Measurements from ENCODE around the gene FCGBP.
"Not testable (repeated sequence)": the region's sequence is repeated elsewhere in the genome, so short reads cannot be mapped to it uniquely, and the experiment has no call there.

The FCGBP gene

GRCh38 chr19:39970425-39970674 is 35.9 kb upstream of the FCGBP start:
- H3K4me3 ChIP-seq (ENCODE audit: low read depth, low read length): peak overlapping the region; percentile 74
- TF ChIP-seq CTCF (IDR thresholded peaks at IDR 0.05; ENCODE audit: borderline replicate concordance, insufficient read depth, low read depth, low read length): no peak

GRCh38 chr19:39969681-39970424 is 35.4 kb upstream of the FCGBP start:
- no peak for TF ChIP-seq CTCF (IDR thresholded peaks at IDR 0.05; ENCODE audit: borderline replicate concordance, insufficient read depth, low read depth, low read length)
- H3K4me3 ChIP-seq (ENCODE audit: low read depth, low read length): peak overlapping the region; percentile 74

- no peak for TF ChIP-seq CTCF (IDR thresholded peaks at IDR 0.05; ENCODE audit: borderline replicate concordance, insufficient read depth, low read depth, low read length)
- H3K4me3 ChIP-seq (ENCODE audit: low read depth, low read length): no peak overlapping the region
These were observed 34.8 kb upstream of the FCGBP start for GRCh38 chr19:39969266-39969665.

GRCh38 chr19:39968789-39969188 is 34.4 kb upstream of the FCGBP start:
- no peak overlapping the region for H3K4me3 ChIP-seq (ENCODE audit: low read depth, low read length)
- TF ChIP-seq CTCF (IDR thresholded peaks at IDR 0.05; ENCODE audit: borderline replicate concordance, insufficient read depth, low read depth, low read length): no peak

- TF ChIP-seq CTCF (IDR thresholded peaks at IDR 0.05; ENCODE audit: borderline replicate concordance, insufficient read depth, low read depth, low read length): no peak
These were observed 33.1 kb upstream of the FCGBP start for GRCh38 chr19:39967561-39967960.

GRCh38 chr19:39966617-39967016 is 32.2 kb upstream of the FCGBP start:
- TF ChIP-seq CTCF (IDR thresholded peaks at IDR 0.05; ENCODE audit: borderline replicate concordance, insufficient read depth, low read depth, low read length): no peak
- no peak overlapping the region for H3K4me3 ChIP-seq (ENCODE audit: low read depth, low read length)

More at GRCh38 chr19:39967561-39967960, 33.1 kb upstream of the FCGBP start:
- H3K4me3 ChIP-seq (ENCODE audit: low read depth, low read length): no peak overlapping the region

- H3K4me3 ChIP-seq (ENCODE audit: low read depth, low read length): no peak overlapping the region
- no peak for TF ChIP-seq CTCF (IDR thresholded peaks at IDR 0.05; ENCODE audit: borderline replicate concordance, insufficient read depth, low read depth, low read length)
These were observed 29.5 kb upstream of the FCGBP start for GRCh38 chr19:39963898-39964297.

GRCh38 chr19:39959407-39959806 is 25.0 kb upstream of the FCGBP start:
- H3K4me3 ChIP-seq (ENCODE audit: low read depth, low read length): not testable (repeated sequence)

GRCh38 chr19:39958942-39959341 is 24.5 kb upstream of the FCGBP start:
- not testable (repeated sequence) for H3K4me3 ChIP-seq (ENCODE audit: low read depth, low read length)

GRCh38 chr19:39957886-39958285 is 23.5 kb upstream of the FCGBP start:
- H3K4me3 ChIP-seq (ENCODE audit: low read depth, low read length): not testable (repeated sequence)
